ENCODE data around the gene ASPDH. TPM values are rescaled to one million over a fixed set of nuclear protein-coding genes. Genes with fewer than 3 reads are reported as not detected.
A peak's percentile ranks its signal among the peaks of the same experiment; 100 is the strongest.

The ASPDH gene
- total and polyA plus RNA-seq, 2 of the 13 experiments (the other 11 are each of a cell fraction or from before 2014, with no cell fraction given), result 2.2 to 3.3 TPM

GRCh38 chr19:50476907-50477238, 36.8 kb downstream of the ASPDH start:
- 60% methylated on average over 20 of the region's 20 CpGs for WGBS (ENCODE audit: low lambda C conversion rate)
- Histone ChIP-seq H3K4me1 (ENCODE audit: insufficient read depth, low read length) (no peaks in the 10 kb centered on the region), H2AFZ (ENCODE audit: low read length) (no peak overlapping the region), H4K20me1 (ENCODE audit: insufficient read depth, low read length) (no peaks in the 10 kb centered on the region), H3K79me2 (ENCODE audit: insufficient read depth, low read length) (no peaks in the 10 kb centered on the region), H3K4me3 (replicated peaks in 1 of 3; ENCODE audit: insufficient read depth in 1 of 3, low read depth in 2 of 3, low read length in 3 of 3) (no peak overlapping the region), H3K27ac (ENCODE audit: extremely low read length, insufficient read depth, low read length) (no peak overlapping the region), H3K4me2 (ENCODE audit: low read depth, low read length) (no peak overlapping the region), H3K36me3 (replicated peaks in 1 of 2; ENCODE audit: control insufficient read depth in 1 of 2, insufficient read depth in 2 of 2, low read length in 2 of 2) (no peaks in the 10 kb centered on the region), H3K27me3 (ENCODE audit: control insufficient read depth in 1 of 2, insufficient read depth in 2 of 2, low read length in 2 of 2) (peaks cover 3 to 4% of the 10 kb centered on the region in 2 experiments; a peak in 3 of 5 replicates), H3K9me3 (ENCODE audit: low read length) (no peaks in the 10 kb centered on the region), H3K9ac (ENCODE audit: insufficient read depth, low read depth, low read length) (no peak overlapping the region)
- intact Hi-C loops (cut with micrococcal nuclease; ENCODE audit: unreplicated experiment), result no loop called here
- in situ Hi-C loops (cut with HindIII; ENCODE audit: extremely low pct_ligation_motif_present, low pct_unique_long_range_greater_than_20kb), result no loop called here
- CTCF ChIA-PET (ENCODE audit: low intra/inter-chr PET ratio, low total read pairs), result interaction anchor here (1.4 kb wide), 1 partner anchor 108 kb away, joined by 4 read pairs; no protein-coding TSS in a partner anchor
- POLR2A ChIA-PET, result no interaction called here
- ATAC-seq (no peak), DNase-seq (ENCODE audit: low spot score) (no peak), FAIRE-seq (no peak)
- no peak for TF ChIP-seq TP53 (CRISPR knock-in tag; conservative IDR thresholded peaks at IDR 0.05)
- no peak for TF ChIP-seq ZBTB43 (CRISPR knock-in tag; conservative IDR thresholded peaks at IDR 0.05)
- no peak for TF ChIP-seq PAX8 (CRISPR knock-in tag; IDR thresholded peaks at IDR 0.05; ENCODE audit: borderline replicate concordance)
- TF ChIP-seq NCOA1 (CRISPR knock-in tag; IDR thresholded peaks at IDR 0.05), result no peak
- TF ChIP-seq HMGA1 (CRISPR knock-in tag; conservative IDR thresholded peaks at IDR 0.05), result no peak
- no peak for TF ChIP-seq EZH2 (conservative IDR thresholded peaks at IDR 0.05; ENCODE audit: low read depth, low read length)
- BruUV-seq (replicated peaks), result no TSS peak

GRCh38 chr19:50476224-50476906, 37.3 kb downstream of the ASPDH start, which contains the start of the genes EMC10 and GARIN5A:
EMC10 (plus strand) TSS chr19:50476507; CDS start chr19:50476545, 38 bp downstream.
GARIN5A (minus strand) TSS chr19:50476848; CDS start chr19:50476388, 460 bp downstream.
- Histone ChIP-seq H3K4me2 (ENCODE audit: low read depth, low read length) (no peak within 1 kb of the TSS), H3K36me3 (replicated peaks in 1 of 2; ENCODE audit: control insufficient read depth in 1 of 2, insufficient read depth in 2 of 2, low read length in 2 of 2) (no peaks in the 10 kb centered on the region), H4K20me1 (ENCODE audit: insufficient read depth, low read length) (no peaks in the 10 kb centered on the region), H3K4me1 (ENCODE audit: insufficient read depth, low read length) (no peaks in the 10 kb centered on the region), H3K27ac (ENCODE audit: extremely low read length, insufficient read depth, low read length) (no peak within 1 kb of the TSS), H3K9ac (ENCODE audit: insufficient read depth, low read depth, low read length) (no peak within 1 kb of the TSS), H2AFZ (ENCODE audit: low read length) (no peak within 1 kb of the TSS), H3K9me3 (ENCODE audit: low read length) (no peaks in the 10 kb centered on the region), H3K79me2 (ENCODE audit: insufficient read depth, low read length) (no peaks in the 10 kb centered on the region), H3K4me3 (replicated peaks in 1 of 3; ENCODE audit: insufficient read depth in 1 of 3, low read depth in 2 of 3, low read length in 3 of 3) (no peak within 1 kb of the TSS), H3K27me3 (ENCODE audit: control insufficient read depth in 1 of 2, insufficient read depth in 2 of 2, low read length in 2 of 2) (peaks cover 3 to 4% of the 10 kb centered on the region in 2 experiments; a peak in 3 of 5 replicates)
- FAIRE-seq, result no peak
- 61% methylated on average over 27 of the region's 58 CpGs for WGBS (ENCODE audit: low lambda C conversion rate)
- in situ Hi-C loops (cut with HindIII; ENCODE audit: extremely low pct_ligation_motif_present, low pct_unique_long_range_greater_than_20kb), result no loop called here
- TF ChIP-seq MTA3 (CRISPR knock-in tag; IDR thresholded peaks at IDR 0.05) (no peak), ZBTB33 (CRISPR knock-in tag; IDR thresholded peaks at IDR 0.05) (peak; percentile 11; the same call in 1 of the 2 replicates), ZBTB21 (CRISPR knock-in tag; IDR thresholded peaks at IDR 0.05) (peak; percentile 67; the same call in 1 of the 2 replicates), ZNF703 (CRISPR knock-in tag; IDR thresholded peaks at IDR 0.05; ENCODE audit: borderline replicate concordance) (no peak), CREB1 (IDR thresholded peaks at IDR 0.05) (peak; percentile 97), CREB1 (CRISPR knock-in tag; IDR thresholded peaks at IDR 0.05) (no peak), HOXA3 (CRISPR knock-in tag; IDR thresholded peaks at IDR 0.05) (peak; percentile 18; the same call in 1 of the 2 replicates), JUNB (CRISPR knock-in tag; IDR thresholded peaks at IDR 0.05; ENCODE audit: borderline replicate concordance) (no peak), ZNF225 (CRISPR knock-in tag; IDR thresholded peaks at IDR 0.05) (no peak), ATF7 (IDR thresholded peaks at IDR 0.05) (peak; percentile 90), ATF7 (CRISPR knock-in tag; IDR thresholded peaks at IDR 0.05) (no peak)
- no TSS peak for BruUV-seq (replicated peaks)
- DNase-seq (ENCODE audit: low spot score), result no peak
- ChIA-PET CTCF (ENCODE audit: low intra/inter-chr PET ratio, low total read pairs) (interaction anchor here (1.4 kb wide), 1 partner anchor 108 kb away, joined by 4 read pairs; no protein-coding TSS in a partner anchor), POLR2A (no interaction called here)
- intact Hi-C loops (cut with micrococcal nuclease; ENCODE audit: unreplicated experiment), result no loop called here
- ATAC-seq, result no peak
